A673 (cell line): ENCODE results near the gene GPR62.

Source experiments
- CTCF ChIP-seq: fragments of 300-800, 200-600 bp; sonication (generic); conservative IDR thresholded peaks from 2 replicates; pipeline ENCODE4 v1.5.1; 2017; ENCODE audit warnings: low read depth, mild to moderate bottlenecking, antibody characterized with exemption, low read length, moderate library complexity, mixed read lengths
- EZH2 ChIP-seq: fragments of 200-600 bp; sonication (generic); IDR thresholded peaks from 2 replicates; pipeline ENCODE4 v1.6.1; 2017; ENCODE audit warnings: borderline replicate concordance, low read depth, mild to moderate bottlenecking, mixed read lengths, antibody characterized with exemption, low read length; ENCODE audit not compliant: poor library complexity, severe bottlenecking

GRCh38 chr3:51970606-51971300 lies 15.6 kb downstream of the GPR62 start:
- TF ChIP-seq CTCF: no peak
- TF ChIP-seq EZH2: no peak
